Astrocyte (in vitro differentiated cells and primary cell): ENCODE measurements around the gene EXD3. TPM values are rescaled to one million over a fixed set of nuclear protein-coding genes. Genes with fewer than 3 reads are reported as not detected.

ENCODE experiments used
- DNase-seq: peaks from one replicate; pipeline ENCODE4 v3.0.0-alpha.2; 2010; ENCODE audit warnings: low read depth
- FAIRE-seq: peaks from 2 replicates; lab custom pipeline; 2011; peaks lifted over from hg19 to GRCh38; lab: Jason Lieb, UNC
- H2AFZ ChIP-seq: 2 replicates; pipeline ENCODE4 v1.6.0; 2012; ENCODE audit warnings: low read depth, low read length, inconsistent platforms
- H3K27ac ChIP-seq: 2 replicates; pipeline ENCODE4 v1.5.1; 2011; ENCODE audit warnings: low read depth, low read length, inconsistent platforms
- H3K27me3 ChIP-seq: 2 replicates; pipeline ENCODE4 v1.6.0; 2011; ENCODE audit warnings: low read length, inconsistent platforms; ENCODE audit not compliant: insufficient read depth
- H3K36me3 ChIP-seq: 2 replicates; pipeline ENCODE4 v1.5.1; 2011; ENCODE audit warnings: low read length, inconsistent platforms; ENCODE audit not compliant: insufficient read depth
- H3K4me1 ChIP-seq: 2 replicates; pipeline ENCODE4 v1.5.1; 2011; ENCODE audit warnings: low read length, inconsistent platforms; ENCODE audit not compliant: insufficient read depth
- H3K4me2 ChIP-seq: 2 replicates; pipeline ENCODE4 v1.6.0; 2012; ENCODE audit warnings: low read length, inconsistent platforms
- H3K4me3 ChIP-seq: 2 replicates; pipeline ENCODE4 v1.5.1; 2011; ENCODE audit warnings: low read depth, mild to moderate bottlenecking, low read length, inconsistent platforms; ENCODE audit not compliant: insufficient read depth
- H3K79me2 ChIP-seq: 2 replicates; pipeline ENCODE4 v1.6.0; 2012; ENCODE audit warnings: mild to moderate bottlenecking, low read length, inconsistent platforms; ENCODE audit not compliant: insufficient read depth
- H3K9ac ChIP-seq: 2 replicates; pipeline ENCODE4 v1.6.0; 2012; ENCODE audit warnings: mild to moderate bottlenecking, low read length, inconsistent platforms
- H3K9me3 ChIP-seq: 2 replicates; pipeline ENCODE4 v1.5.1; 2012; ENCODE audit warnings: low read depth, mild to moderate bottlenecking, low read length, inconsistent platforms; ENCODE audit not compliant: insufficient read depth
- H4K20me1 ChIP-seq: 2 replicates; pipeline ENCODE4 v1.6.0; 2012; ENCODE audit warnings: low read length, inconsistent platforms; ENCODE audit not compliant: insufficient read depth
- H3K27ac Mint-ChIP-seq: one replicate; pipeline ENCODE4 v1.8.0; 2021; ENCODE audit warnings: mild to moderate bottlenecking, mixed read lengths; ENCODE audit not compliant: unreplicated experiment
- H3K27me3 Mint-ChIP-seq: one replicate; pipeline ENCODE4 v1.8.0; 2021; ENCODE audit warnings: low read depth, mixed read lengths; ENCODE audit not compliant: unreplicated experiment
- H3K36me3 Mint-ChIP-seq: one replicate; pipeline ENCODE4 v1.8.0; 2021; ENCODE audit warnings: low read depth, mixed read lengths; ENCODE audit not compliant: unreplicated experiment
- H3K4me1 Mint-ChIP-seq: one replicate; pipeline ENCODE4 v1.8.0; 2021; ENCODE audit warnings: low read depth, mixed read lengths; ENCODE audit not compliant: unreplicated experiment
- H3K4me3 Mint-ChIP-seq: one replicate; pipeline ENCODE4 v1.8.0; 2021; ENCODE audit warnings: mild to moderate bottlenecking, moderate library complexity, mixed read lengths; ENCODE audit not compliant: unreplicated experiment
- H3K9me3 Mint-ChIP-seq: one replicate; pipeline ENCODE4 v1.8.0; 2021; ENCODE audit warnings: mild to moderate bottlenecking, mixed read lengths; ENCODE audit not compliant: unreplicated experiment
- EZH2 ChIP-seq: IDR thresholded peaks from 2 replicates; pipeline ENCODE4 v1.6.1; 2012; ENCODE audit warnings: mild to moderate bottlenecking, low read length, inconsistent platforms; ENCODE audit not compliant: insufficient read depth
- total RNA-seq: library from RNA; stranded (reverse); gene quantifications from 2 replicates; pipeline ENCODE4 v1.2.1, GENCODE V29; 2021
- TF ChIP-seq, protein P1 (sequence below): IDR thresholded peaks from 2 replicates; pipeline ENCODE4 v1.5.1; 2011; ENCODE audit warnings: low read depth, mild to moderate bottlenecking, inconsistent platforms, low read length, moderate library complexity; ENCODE audit not compliant: insufficient read depth

Gene EXD3
- total RNA-seq, 1 donor from 2014 or later, result 8.5 TPM

DNA sequence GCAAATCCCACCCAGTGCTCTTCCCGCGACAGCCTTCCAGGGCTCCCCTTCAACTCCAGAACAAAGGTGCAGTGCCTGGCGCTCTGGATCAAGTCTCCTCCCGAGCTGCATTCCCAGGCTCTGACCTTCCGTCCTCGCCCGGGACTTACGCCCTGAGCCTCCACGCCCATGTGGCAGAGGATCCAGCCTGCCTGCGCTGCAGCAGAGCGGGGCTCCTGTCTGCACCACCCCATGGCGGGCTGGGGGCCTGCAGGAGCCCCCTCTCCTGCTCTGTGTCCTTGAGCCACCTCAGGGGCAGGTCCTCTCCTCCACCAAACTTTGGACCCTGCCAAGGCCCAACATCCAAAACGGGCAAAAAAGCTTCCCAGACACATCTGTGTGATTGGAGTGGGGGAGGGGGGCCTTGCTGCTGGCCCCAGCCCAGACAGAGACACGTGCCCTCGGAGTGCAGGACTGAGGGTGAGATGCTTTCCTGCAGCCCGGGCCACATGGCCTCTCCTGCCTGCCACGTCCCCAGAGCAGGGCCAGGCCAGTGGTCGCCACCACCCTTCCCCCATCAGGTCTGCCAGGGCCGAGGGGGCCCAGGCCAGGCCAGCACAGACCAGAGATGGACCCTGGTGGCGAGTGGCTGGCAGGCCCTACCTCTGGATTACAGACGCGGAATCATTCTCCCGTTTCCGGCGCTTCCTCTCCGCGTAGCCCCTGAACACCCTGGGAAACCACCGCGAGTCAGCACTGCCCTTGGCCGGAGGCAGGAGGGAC, 31.8 kb upstream of the EXD3 start:
- H3K27me3 Mint-ChIP-seq, result no peaks in the 10 kb centered on the region
- peaks cover 48% of the 10 kb centered on the region for H3K4me1 ChIP-seq
- no peak overlapping the region for H3K27ac Mint-ChIP-seq
- H3K27ac ChIP-seq, result no peak overlapping the region
- H3K27me3 ChIP-seq, result no peaks in the 10 kb centered on the region
- DNase-seq (peak; percentile 14), FAIRE-seq (no peak)
- H3K9me3 Mint-ChIP-seq, result no peaks in the 10 kb centered on the region
- peaks cover 3% of the 10 kb centered on the region for H3K36me3 Mint-ChIP-seq
- H2AFZ ChIP-seq, result no peak overlapping the region
- H3K36me3 ChIP-seq, result peaks cover 3% of the 10 kb centered on the region
- H3K4me1 Mint-ChIP-seq, result peaks cover 10% of the 10 kb centered on the region
- H4K20me1 ChIP-seq, result peaks cover 51% of the 10 kb centered on the region
- H3K4me3 Mint-ChIP-seq, result no peak overlapping the region
- no peak overlapping the region for H3K4me3 ChIP-seq
- no peak for TF ChIP-seq EZH2
- TF ChIP-seq, protein P1, sequence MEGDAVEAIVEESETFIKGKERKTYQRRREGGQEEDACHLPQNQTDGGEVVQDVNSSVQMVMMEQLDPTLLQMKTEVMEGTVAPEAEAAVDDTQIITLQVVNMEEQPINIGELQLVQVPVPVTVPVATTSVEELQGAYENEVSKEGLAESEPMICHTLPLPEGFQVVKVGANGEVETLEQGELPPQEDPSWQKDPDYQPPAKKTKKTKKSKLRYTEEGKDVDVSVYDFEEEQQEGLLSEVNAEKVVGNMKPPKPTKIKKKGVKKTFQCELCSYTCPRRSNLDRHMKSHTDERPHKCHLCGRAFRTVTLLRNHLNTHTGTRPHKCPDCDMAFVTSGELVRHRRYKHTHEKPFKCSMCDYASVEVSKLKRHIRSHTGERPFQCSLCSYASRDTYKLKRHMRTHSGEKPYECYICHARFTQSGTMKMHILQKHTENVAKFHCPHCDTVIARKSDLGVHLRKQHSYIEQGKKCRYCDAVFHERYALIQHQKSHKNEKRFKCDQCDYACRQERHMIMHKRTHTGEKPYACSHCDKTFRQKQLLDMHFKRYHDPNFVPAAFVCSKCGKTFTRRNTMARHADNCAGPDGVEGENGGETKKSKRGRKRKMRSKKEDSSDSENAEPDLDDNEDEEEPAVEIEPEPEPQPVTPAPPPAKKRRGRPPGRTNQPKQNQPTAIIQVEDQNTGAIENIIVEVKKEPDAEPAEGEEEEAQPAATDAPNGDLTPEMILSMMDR, result no peak
- H3K4me2 ChIP-seq, result peak overlapping the region; percentile 46
- H3K9me3 ChIP-seq, result no peaks in the 10 kb centered on the region
- H3K9ac ChIP-seq, result no peak overlapping the region
- H3K79me2 ChIP-seq, result no peaks in the 10 kb centered on the region

DNA sequence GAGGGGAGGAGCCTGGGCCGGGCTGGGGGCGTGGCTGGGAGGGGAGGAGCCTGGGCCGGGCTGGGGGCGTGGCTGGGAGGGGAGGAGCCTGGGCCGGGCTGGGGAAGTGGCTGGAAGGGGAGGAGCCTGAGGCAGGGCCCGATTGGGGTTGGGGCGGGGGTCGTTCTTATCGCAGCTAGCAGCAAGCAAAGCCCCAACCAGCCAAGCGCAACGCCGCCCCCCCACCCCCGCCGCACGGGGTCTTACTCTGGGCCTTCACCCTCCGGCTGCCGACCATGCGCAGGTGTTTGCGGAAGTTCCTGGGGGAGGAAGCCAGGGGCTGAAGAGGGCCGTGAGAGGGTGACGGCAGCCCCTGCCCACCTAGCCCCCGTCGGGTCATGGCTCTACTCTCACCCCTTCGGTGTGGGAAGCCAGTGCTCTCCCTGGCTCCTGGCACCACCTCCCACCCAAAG, 31.2 kb upstream of the EXD3 start:
- H3K4me3 Mint-ChIP-seq, result no peak overlapping the region
- Histone ChIP-seq H3K36me3 (peaks cover 3% of the 10 kb centered on the region), H3K4me3 (no peak overlapping the region), H3K27ac (no peak overlapping the region), H3K9ac (no peak overlapping the region), H3K4me1 (peaks cover 44% of the 10 kb centered on the region), H2AFZ (no peak overlapping the region), H3K79me2 (no peaks in the 10 kb centered on the region), H3K4me2 (peak overlapping the region; percentile 46), H4K20me1 (peaks cover 51% of the 10 kb centered on the region), H3K27me3 (no peaks in the 10 kb centered on the region), H3K9me3 (no peaks in the 10 kb centered on the region)
- H3K27me3 Mint-ChIP-seq, result no peaks in the 10 kb centered on the region
- FAIRE-seq (no peak), DNase-seq (no peak)
- peaks cover 3% of the 10 kb centered on the region for H3K36me3 Mint-ChIP-seq
- peaks cover 10% of the 10 kb centered on the region for H3K4me1 Mint-ChIP-seq
- no peak overlapping the region for H3K27ac Mint-ChIP-seq
- no peaks in the 10 kb centered on the region for H3K9me3 Mint-ChIP-seq
- TF ChIP-seq, protein P1, result no peak
- no peak for TF ChIP-seq EZH2

DNA sequence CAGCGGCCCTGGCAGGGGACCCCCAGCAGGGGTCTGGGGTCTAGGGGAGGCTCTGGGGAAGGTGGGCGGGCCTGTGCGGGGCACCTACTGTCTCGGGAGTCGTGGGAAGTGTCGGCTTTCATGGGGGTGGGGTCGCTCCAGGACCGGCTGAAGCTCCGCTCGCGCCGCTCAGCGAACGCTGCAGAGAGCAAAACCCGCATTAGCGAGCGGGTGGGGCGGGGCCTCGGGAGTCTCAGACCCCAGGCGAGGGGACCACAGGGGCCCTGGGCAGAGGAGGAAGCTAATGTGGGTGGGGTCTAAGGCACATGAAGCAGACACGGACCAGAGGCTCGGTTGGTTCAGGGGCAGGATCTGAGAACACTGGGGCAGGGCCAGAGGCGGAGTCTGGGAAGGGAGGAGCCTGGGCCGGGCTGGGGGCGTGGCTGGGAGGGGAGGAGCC, 30.7 kb upstream of the EXD3 start:
- TF ChIP-seq EZH2, result no peak
- TF ChIP-seq, protein P1, result no peak
- H3K27me3 Mint-ChIP-seq, result no peaks in the 10 kb centered on the region
- H3K4me1 Mint-ChIP-seq, result peaks cover 10% of the 10 kb centered on the region
- peaks cover 3% of the 10 kb centered on the region for H3K36me3 Mint-ChIP-seq
- no peak for DNase-seq
- Histone ChIP-seq H3K9me3 (no peaks in the 10 kb centered on the region), H3K4me2 (peak overlapping the region; percentile 73), H3K36me3 (peaks cover 3% of the 10 kb centered on the region), H3K27ac (no peak overlapping the region), H3K9ac (no peak overlapping the region), H2AFZ (no peak overlapping the region), H3K27me3 (no peaks in the 10 kb centered on the region), H4K20me1 (peaks cover 51% of the 10 kb centered on the region), H3K4me1 (peaks cover 44% of the 10 kb centered on the region), H3K4me3 (no peak overlapping the region), H3K79me2 (no peaks in the 10 kb centered on the region)
- no peaks in the 10 kb centered on the region for H3K9me3 Mint-ChIP-seq
- H3K27ac Mint-ChIP-seq, result peak overlapping the region; percentile 41
- no peak for FAIRE-seq
- peak overlapping the region; percentile 45 for H3K4me3 Mint-ChIP-seq
